H1 (cell line): ENCODE measurements around the gene PLEK. TPM values are rescaled to one million over a fixed set of nuclear protein-coding genes. Genes with fewer than 3 reads are reported as not detected.

Experiments
- BRCA1 ChIP-seq: IDR thresholded peaks from 2 replicates; pipeline ENCODE4 v1.6.1; 2012; ENCODE audit warnings: low read depth, low read length, improper control_type of control experiment
- CEBPB ChIP-seq: IDR thresholded peaks from 2 replicates; pipeline ENCODE4 v1.6.1; 2012; ENCODE audit warnings: low read depth, low read length
- CHD2 ChIP-seq: IDR thresholded peaks from 2 replicates; pipeline ENCODE4 v1.6.1; 2012; ENCODE audit warnings: low read length, improper control_type of control experiment
- KDM4A ChIP-seq: IDR thresholded peaks from one replicate; pipeline ENCODE4 v1.7.1; 2012; ENCODE audit warnings: low read depth, mild to moderate bottlenecking, moderate library complexity, low read length, inconsistent platforms; ENCODE audit not compliant: severe bottlenecking
- KDM5A ChIP-seq: fragments of 200-600 bp; IDR thresholded peaks from 2 replicates; pipeline ENCODE4 v1.7.1; 2012; ENCODE audit warnings: mild to moderate bottlenecking, low read length, inconsistent platforms, mixed read lengths
- RAD21 ChIP-seq, 2 experiments: IDR thresholded peaks in 1 of 2; conservative IDR thresholded peaks in 1 of 2; 2 replicates each; pipeline ENCODE4 v1.6.1; 2011; ENCODE audit warnings: low read depth in 2 of 2, low read length in 2 of 2, improper control_type of control experiment in 1 of 2, inconsistent platforms in 1 of 2, mild to moderate bottlenecking in 1 of 2, moderate library complexity in 1 of 2
- SIN3A ChIP-seq, 2 experiments: IDR thresholded peaks in 1 of 2; conservative IDR thresholded peaks in 1 of 2; 2 replicates each; pipeline ENCODE4 v1.6.1; 2011 to 2012; ENCODE audit warnings: low read length in 2 of 2, improper control_type of control experiment in 1 of 2, low read depth in 1 of 2, mild to moderate bottlenecking in 1 of 2
- TAF1 ChIP-seq: IDR thresholded peaks from 2 replicates; pipeline ENCODE4 v1.6.1; 2011; ENCODE audit warnings: mild to moderate bottlenecking, low read depth, low read length
- TAF7 ChIP-seq: optimal IDR thresholded peaks from 2 replicates; pipeline ENCODE3; 2011; ENCODE audit warnings: low read depth, mild to moderate bottlenecking, inconsistent platforms, low read length, moderate library complexity, borderline replicate concordance
- TEAD4 ChIP-seq: IDR thresholded peaks from 2 replicates; pipeline ENCODE4 v1.6.1; 2012; ENCODE audit warnings: low read depth, low read length, inconsistent platforms, mixed read lengths
- polyA plus RNA-seq, 7 experiments: library from polyadenylated mRNA; depleted of rRNA in 3 of 7; stranded (reverse) in 5 of 7; unstranded in 2 of 7; fragments of >200 nt in 5 of 7; fragments of 200-250 nt in 2 of 7; gene quantifications; 1 replicate in 5 of 7; 2 replicates in 1 of 7; 4 replicates in 1 of 7; pipeline versions ENCODE4 v1.2.1 to v1.2.3, GENCODE V29; 2011 to 2013; ENCODE audit warnings: missing spikeins in 2 of 7, mixed read lengths in 2 of 7
- total RNA-seq: library from RNA; stranded (reverse); fragmentation: NEBNext Ultra II Directional; extraction: Animal tissue kit (Norgen Biotek cat#: 25700); gene quantifications from 2 replicates; pipeline ENCODE4 v1.2.1, GENCODE V29; 2021

PLEK gene
- total and polyA plus RNA-seq, 2 of the 8 experiments (the other 6 are each of a cell fraction or from before 2014, with no cell fraction given): not detected

DNA sequence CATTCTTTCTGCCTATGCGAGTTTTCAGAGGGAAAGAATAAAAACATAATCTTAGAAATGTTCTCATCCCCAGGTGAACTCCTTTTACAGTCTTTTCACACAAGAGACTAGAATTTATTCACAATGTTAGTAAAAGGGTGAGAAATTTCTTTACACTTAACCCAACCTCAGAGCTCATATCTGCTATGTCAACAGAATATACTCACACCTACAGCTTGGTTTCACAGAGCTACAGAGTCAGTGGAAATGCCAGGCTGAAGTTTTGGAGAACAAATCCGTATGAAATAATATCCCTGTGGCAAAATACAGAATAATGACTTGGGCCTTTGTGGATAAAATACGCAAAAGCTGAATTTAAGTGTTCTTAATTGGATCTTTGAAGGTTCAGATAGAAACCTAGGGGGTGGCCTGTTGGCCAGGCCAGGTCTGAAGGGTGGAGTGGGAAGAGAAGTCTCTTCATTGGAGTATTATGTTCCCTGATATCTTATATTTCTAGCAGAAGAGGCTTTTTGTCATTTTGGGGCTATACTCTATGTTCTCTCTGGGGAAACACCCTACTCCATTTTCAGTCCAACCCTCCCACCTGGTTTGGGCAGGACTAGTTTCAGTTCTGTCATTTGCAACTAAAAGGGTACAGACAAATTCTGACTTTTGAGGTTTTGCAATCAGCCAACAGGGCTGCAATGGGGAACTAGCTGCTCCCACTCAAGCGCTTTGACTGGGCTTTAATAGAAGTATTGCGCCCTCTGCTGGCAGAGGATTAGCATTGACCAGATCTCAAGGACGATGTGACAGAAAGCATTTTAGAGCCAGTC is 76.3 kb downstream of the PLEK start (continued):
- 0 out of 4 replicates have a peak, but pooled peaks of 1 of the 2 experiments have one; percentile 29 for TF ChIP-seq SIN3A (conservative IDR thresholded peaks at IDR 0.05 in 1 of 2, IDR thresholded peaks at IDR 0.05 in 1 of 2; ENCODE audit: low read depth in 1 of 2, low read length in 2 of 2)
- no peak for TF ChIP-seq TAF1
- TF ChIP-seq CEBPB: peak; percentile 94
- TF ChIP-seq RAD21 (IDR thresholded peaks at IDR 0.05 in 1 of 2, conservative IDR thresholded peaks at IDR 0.05 in 1 of 2; ENCODE audit: low read depth in 2 of 2, low read length in 2 of 2): peak; percentile 91 to 97
- no peak for TF ChIP-seq TEAD4
- TF ChIP-seq KDM5A: no peak
- no peak for TF ChIP-seq TAF7
- TF ChIP-seq KDM4A: no peak
- no peak for TF ChIP-seq CHD2
- TF ChIP-seq BRCA1: no peak
